Measurements from ENCODE around the gene TUBB2B. TPM values are rescaled to one million over a fixed set of nuclear protein-coding genes. Genes with fewer than 3 reads are reported as not detected.
A peak's percentile ranks its signal among the peaks of the same experiment; 100 is the strongest.

Gene TUBB2B
- polyA plus RNA-seq, 2 of the 4 experiments (the other 2 are of a cell fraction), result 10.8 to 18.0 TPM

- no peak overlapping the region for H3K4me2 ChIP-seq
- no peak overlapping the region for H3K4me3 ChIP-seq
- H3K9me3 ChIP-seq, result no peaks in the 10 kb centered on the region
- 84% methylated on average over 3 of the region's 3 CpGs for WGBS (ENCODE audit: missing lambda C conversion rate)
- DNase-seq (ENCODE audit: low read depth in 1 of 2, low spot score in 1 of 2) (no peak), ATAC-seq (no peak), FAIRE-seq (no peak)
- H3K4me1 ChIP-seq, result peaks cover 7% of the 10 kb centered on the region; the same call in 2 of the 3 replicates
- H3K27ac ChIP-seq, result no peak overlapping the region
- ChIA-PET CTCF (interaction anchor here (0.5 to 2.3 kb wide), 3 partner anchors 18 to 107 kb away, joined by 3 to 6 read pairs (median 3); no protein-coding TSS in a partner anchor), POLR2A (no interaction called here)
- TF ChIP-seq EP300 (IDR thresholded peaks at IDR 0.05) (no peak), HMGXB4 (CRISPR knock-in tag; IDR thresholded peaks at IDR 0.05; ENCODE audit: borderline replicate concordance) (no peak), KDM1A (IDR thresholded peaks at IDR 0.05; ENCODE audit: low read depth) (no peak), FOSL2 (IDR thresholded peaks at IDR 0.05) (no peak), FOSL2 (CRISPR knock-in tag; IDR thresholded peaks at IDR 0.05) (no peak), ATOH8 (CRISPR knock-in tag; IDR thresholded peaks at IDR 0.05; ENCODE audit: low read depth) (no peak), ELK1 (IDR thresholded peaks at IDR 0.05; ENCODE audit: low read depth, low read length) (no peak), HOXB5 (CRISPR knock-in tag; IDR thresholded peaks at IDR 0.05) (no peak), SMC3 (IDR thresholded peaks at IDR 0.05) (no peak), GATA3 (IDR thresholded peaks at IDR 0.05; ENCODE audit: borderline replicate concordance) (no peak), CBX2 (IDR thresholded peaks at IDR 0.05; ENCODE audit: borderline replicate concordance, low read depth) (no peak), NPAS2 (CRISPR knock-in tag; IDR thresholded peaks at IDR 0.05; ENCODE audit: borderline replicate concordance) (no peak), SREBF2 (IDR thresholded peaks at IDR 0.05) (no peak), CEBPB (IDR thresholded peaks at IDR 0.05) (no peak), PHF8 (IDR thresholded peaks at IDR 0.05; ENCODE audit: borderline replicate concordance, low read depth) (no peak), JUN (IDR thresholded peaks at IDR 0.05) (no peak)
Observed at GRCh38 chr6:3233321-3233720, 5.9 kb upstream of the TUBB2B start.

- Histone ChIP-seq H3K27ac (peak overlapping the region; percentile 89 to 96), H3K4me1 (peaks cover 7% of the 10 kb centered on the region; the same call in 2 of the 3 replicates), H3K4me2 (peak overlapping the region; percentile 68), H3K9me3 (no peaks in the 10 kb centered on the region), H3K4me3 (peak overlapping the region; percentile 91)
- ChIA-PET CTCF (interaction anchor here (0.7 to 2.3 kb wide), 5 partner anchors 13 to 106 kb away, joined by 3 to 6 read pairs (median 4); no protein-coding TSS in a partner anchor), POLR2A (interaction anchor here (0.6 to 1.7 kb wide), 3 partner anchors 23 to 70 kb away, joined by 3 to 8 read pairs (median 7); no protein-coding TSS in a partner anchor)
- 41% methylated on average over 23 of the region's 23 CpGs for WGBS (ENCODE audit: missing lambda C conversion rate)
- ATAC-seq (peak; percentile 36 to 43; a peak in 4 of 6 replicates), DNase-seq (ENCODE audit: low read depth in 1 of 2, low spot score in 1 of 2) (no peak), FAIRE-seq (no peak)
- TF ChIP-seq BHLHE40 (IDR thresholded peaks at IDR 0.05; ENCODE audit: low read depth, low read length) (no peak), RAD21 (conservative IDR thresholded peaks at IDR 0.05 in 1 of 2, IDR thresholded peaks at IDR 0.05 in 1 of 2) (no peak), JUN (IDR thresholded peaks at IDR 0.05) (no peak), CTCF (IDR thresholded peaks at IDR 0.05) (no peak), EHMT2 (IDR thresholded peaks at IDR 0.05; ENCODE audit: low read depth) (no peak)
Observed at GRCh38 chr6:3232017-3232945, 4.8 kb upstream of the TUBB2B start.

All from A549 (cell line).